Measurements from ENCODE around the gene RSRC2. TPM values are rescaled to one million over a fixed set of nuclear protein-coding genes. Genes with fewer than 3 reads are reported as not detected.

The RSRC2 gene
- total and polyA plus RNA-seq, 10 donors: 39.3 to 104 (median 81.8) TPM

GRCh38 chr12:122505419-122506051, 21.2 kb downstream of the RSRC2 start:
- peak overlapping the region in 2 of 8 donors; percentile 7 to 41 for H3K27ac ChIP-seq
- WGBS, 5 donors: 76 to 87% (median 82%) methylated on average over 11 of the region's 11 CpGs
- H3K4me3 ChIP-seq: no peak overlapping the region
- H3K4me1 ChIP-seq: peaks cover 4 to 30% (median 16%) of the 10 kb centered on the region in 6 donors
- no peak for TF ChIP-seq POLR2A (IDR thresholded peaks at IDR 0.05)
- TF ChIP-seq POLR2AphosphoS5 (IDR thresholded peaks at IDR 0.05): no peak
- no peak for DNase-seq
- peaks cover 10 to 82% (median 76%) of the 10 kb centered on the region in 6 donors for H3K36me3 ChIP-seq
- H3K27me3 ChIP-seq (replicated peaks in 1 of 7): no peaks in the 10 kb centered on the region
- intact Hi-C loops (cut with DNase I; ENCODE audit: low total_unique reads): no loop called here
- H3K9me3 ChIP-seq: no peaks in the 10 kb centered on the region

DNA sequence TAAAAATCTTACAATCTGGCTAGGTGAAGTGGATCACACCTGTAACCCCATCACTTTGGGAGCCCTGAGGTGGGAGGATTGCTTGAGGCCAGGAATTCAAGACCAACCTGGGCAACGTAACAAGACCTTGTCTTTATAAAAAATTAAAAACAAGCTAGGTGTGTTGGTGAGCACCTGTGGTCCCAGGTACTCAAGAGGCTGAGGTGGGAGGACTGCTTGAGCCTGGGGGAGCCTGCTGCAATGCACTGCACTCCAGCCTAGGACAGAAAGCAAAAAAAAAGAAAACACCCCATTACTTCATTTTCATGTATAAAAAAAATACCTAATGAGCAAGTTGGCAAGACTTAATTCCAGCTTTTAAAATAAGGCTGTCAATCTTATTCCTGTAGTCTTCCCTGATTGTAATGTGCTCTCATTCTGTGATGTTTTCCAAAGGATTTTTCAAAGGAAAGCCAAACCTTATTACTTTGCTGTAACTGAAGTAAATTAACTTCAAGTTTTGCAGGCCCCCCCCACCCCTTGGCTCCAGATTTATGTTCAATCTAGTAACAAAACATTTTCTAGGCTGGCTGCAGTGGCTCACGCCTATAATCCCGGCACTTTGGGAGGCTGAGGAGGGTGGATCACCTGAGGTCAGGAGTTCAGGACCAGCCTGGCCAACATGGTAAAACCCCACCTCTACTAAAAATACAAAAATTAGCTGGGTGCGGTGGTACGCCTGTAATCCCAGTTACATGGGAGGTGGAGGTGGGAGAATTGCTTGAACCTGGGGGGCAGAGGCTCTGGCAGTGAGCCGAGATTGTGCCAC, 22.7 kb downstream of the RSRC2 start:
- H3K36me3 ChIP-seq: peaks cover 9 to 67% (median 61%) of the 10 kb centered on the region in 6 donors
- peaks cover 9 to 42% (median 26%) of the 10 kb centered on the region in 6 donors for H3K4me1 ChIP-seq
- TF ChIP-seq POLR2A (IDR thresholded peaks at IDR 0.05): no peak
- no peak for TF ChIP-seq CTCF (IDR thresholded peaks at IDR 0.05 in 8 of 11, conservative IDR thresholded peaks at IDR 0.05 in 3 of 11)
- TF ChIP-seq POLR2AphosphoS5 (IDR thresholded peaks at IDR 0.05): peak in 1 of 3 donors; percentile 41
- intact Hi-C loops (cut with DNase I; ENCODE audit: low total_unique reads): no loop called here
- peak overlapping the region in 2 of 8 donors; percentile 3 to 15 for H3K27ac ChIP-seq
- no peaks in the 10 kb centered on the region for H3K27me3 ChIP-seq (replicated peaks in 1 of 7)
- H3K9me3 ChIP-seq: no peaks in the 10 kb centered on the region
- H3K4me3 ChIP-seq: no peak overlapping the region
- no peak for DNase-seq
- WGBS, 5 donors: 89 to 94% (median 91%) methylated on average over 6 of the region's 6 CpGs

GRCh38 chr12:122503147-122503751, 23.5 kb downstream of the RSRC2 start:
- no peaks in the 10 kb centered on the region for H3K27me3 ChIP-seq (replicated peaks in 1 of 7)
- H3K4me1 ChIP-seq: peaks cover 15 to 48% (median 33%) of the 10 kb centered on the region in 6 donors
- peak overlapping the region in 3 of 8 donors; percentile 6 to 99 (median 98) for H3K27ac ChIP-seq
- 81 to 91% (median 86%) methylated on average over 3 of the region's 3 CpGs for WGBS, 5 donors
- TF ChIP-seq POLR2AphosphoS5 (IDR thresholded peaks at IDR 0.05): peak in 1 of 3 donors; percentile 54
- TF ChIP-seq POLR2A (IDR thresholded peaks at IDR 0.05): no peak
- H3K36me3 ChIP-seq: peaks cover 6 to 60% (median 54%) of the 10 kb centered on the region in 6 donors
- no peaks in the 10 kb centered on the region for H3K9me3 ChIP-seq
- no peak overlapping the region for H3K4me3 ChIP-seq
- intact Hi-C loops (cut with DNase I; ENCODE audit: low total_unique reads): no loop called here
- no peak for DNase-seq

DNA sequence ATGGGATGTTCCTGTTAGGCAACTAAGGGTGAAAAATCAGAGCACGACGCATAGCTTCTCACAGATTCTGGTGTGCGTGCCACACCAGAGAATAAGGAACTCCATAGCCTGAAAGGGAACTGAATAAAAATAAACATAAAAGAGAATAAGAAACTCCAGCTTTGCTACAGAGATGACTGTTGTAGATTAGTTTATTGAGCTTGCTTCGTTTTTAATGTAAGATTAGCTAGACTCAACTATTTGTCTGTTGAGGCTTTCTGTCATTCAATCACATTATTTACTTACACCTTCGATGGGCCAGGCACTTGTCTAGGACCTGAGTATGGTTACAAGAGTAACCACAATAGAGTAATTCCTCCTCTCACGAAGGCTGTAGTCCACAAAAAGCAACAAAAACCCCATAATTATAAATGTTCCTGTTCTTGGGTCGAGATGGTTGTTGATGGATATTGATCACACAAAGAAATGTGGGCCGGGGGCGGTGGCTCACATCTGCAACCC, 25.2 kb downstream of the RSRC2 start:
- H3K36me3 ChIP-seq: peaks cover 0 to 53% (median 37%) of the 10 kb centered on the region in 6 donors
- peak overlapping the region; percentile 90 to 99 (median 98) for H3K27ac ChIP-seq
- no peaks in the 10 kb centered on the region for H3K27me3 ChIP-seq (replicated peaks in 1 of 7)
- no peak for DNase-seq
- WGBS, 5 donors: 46 to 56% (median 51%) methylated on average over 9 of the region's 9 CpGs
- H3K9me3 ChIP-seq: no peaks in the 10 kb centered on the region
- peak overlapping the region in 7 of 8 donors; percentile 62 to 85 (median 77) for H3K4me3 ChIP-seq
- intact Hi-C loops (cut with DNase I; ENCODE audit: low total_unique reads): no loop called here
- TF ChIP-seq POLR2AphosphoS5 (IDR thresholded peaks at IDR 0.05): no peak
- no peak for TF ChIP-seq POLR2A (IDR thresholded peaks at IDR 0.05)
- TF ChIP-seq CTCF (IDR thresholded peaks at IDR 0.05 in 8 of 11, conservative IDR thresholded peaks at IDR 0.05 in 3 of 11): no peak
- H3K4me1 ChIP-seq: peaks cover 26 to 61% (median 49%) of the 10 kb centered on the region in 6 donors
